ENCODE data around the gene EHD2.

Gene EHD2

GRCh38 chr19:47676811-47677210 is 36.4 kb upstream of the EHD2 start:
- no peaks in the 10 kb centered on the region for H3K9me3 ChIP-seq (replicated peaks; ENCODE audit: insufficient read depth, low read length)
- no peaks in the 10 kb centered on the region for H3K9me2 ChIP-seq (replicated peaks; ENCODE audit: insufficient read depth, low read length)
- H4K20me1 ChIP-seq (ENCODE audit: insufficient read depth, low read length), result no peaks in the 10 kb centered on the region
- no peak overlapping the region for H3K9ac ChIP-seq (ENCODE audit: low read length)
- H3K4me1 ChIP-seq (ENCODE audit: low read length), result no peaks in the 10 kb centered on the region
- no peak overlapping the region for H3K4me2 ChIP-seq (ENCODE audit: low read depth, low read length)
- no peaks in the 10 kb centered on the region for H3K79me2 ChIP-seq (ENCODE audit: low read length)
- H3K27me3 ChIP-seq (replicated peaks; ENCODE audit: insufficient read depth, low read length), result no peaks in the 10 kb centered on the region
- no peaks in the 10 kb centered on the region for H3F3A ChIP-seq (ENCODE audit: insufficient read depth, low read length)
- no peak overlapping the region for H2AFZ ChIP-seq (ENCODE audit: low read length)
- no peaks in the 10 kb centered on the region for H3K36me3 ChIP-seq (replicated peaks; ENCODE audit: insufficient read depth, low read length)
- no peak for DNase-seq
- TF ChIP-seq EZH2phosphoT487 (IDR thresholded peaks at IDR 0.05; ENCODE audit: low read length) (no peak), CTCF (IDR thresholded peaks at IDR 0.05; ENCODE audit: low read length) (no peak), EZH2 (optimal IDR thresholded peaks at IDR 0.05; ENCODE audit: low read depth, low read length) (no peak)
- H3K4me3 ChIP-seq (ENCODE audit: low read length), result no peak overlapping the region
- H3K27ac ChIP-seq (ENCODE audit: low read length), result no peak overlapping the region

GRCh38 chr19:47679251-47679900 is 33.8 kb upstream of the EHD2 start:
- DNase-seq, result no peak
- Histone ChIP-seq H3K4me3 (ENCODE audit: low read length) (no peak overlapping the region), H3K36me3 (replicated peaks; ENCODE audit: insufficient read depth, low read length) (no peaks in the 10 kb centered on the region), H3K9ac (ENCODE audit: low read length) (no peak overlapping the region), H3F3A (ENCODE audit: insufficient read depth, low read length) (no peaks in the 10 kb centered on the region), H3K79me2 (ENCODE audit: low read length) (no peaks in the 10 kb centered on the region), H4K20me1 (ENCODE audit: insufficient read depth, low read length) (no peaks in the 10 kb centered on the region), H3K27me3 (replicated peaks; ENCODE audit: insufficient read depth, low read length) (no peaks in the 10 kb centered on the region), H3K4me2 (ENCODE audit: low read depth, low read length) (no peak overlapping the region), H3K27ac (ENCODE audit: low read length) (no peak overlapping the region), H3K9me2 (replicated peaks; ENCODE audit: insufficient read depth, low read length) (no peaks in the 10 kb centered on the region), H3K9me3 (replicated peaks; ENCODE audit: insufficient read depth, low read length) (no peaks in the 10 kb centered on the region), H3K4me1 (ENCODE audit: low read length) (no peaks in the 10 kb centered on the region), H2AFZ (ENCODE audit: low read length) (no peak overlapping the region)
- TF ChIP-seq CTCF (IDR thresholded peaks at IDR 0.05; ENCODE audit: low read length) (no peak), EZH2 (optimal IDR thresholded peaks at IDR 0.05; ENCODE audit: low read depth, low read length) (no peak), EZH2phosphoT487 (IDR thresholded peaks at IDR 0.05; ENCODE audit: low read length) (no peak)

- no peaks in the 10 kb centered on the region for H3K9me2 ChIP-seq (replicated peaks; ENCODE audit: insufficient read depth, low read length)
- no peak overlapping the region for H3K4me3 ChIP-seq (ENCODE audit: low read length)
- H3K36me3 ChIP-seq (replicated peaks; ENCODE audit: insufficient read depth, low read length), result no peaks in the 10 kb centered on the region
- H3K4me2 ChIP-seq (ENCODE audit: low read depth, low read length), result no peak overlapping the region
- no peaks in the 10 kb centered on the region for H4K20me1 ChIP-seq (ENCODE audit: insufficient read depth, low read length)
- no peaks in the 10 kb centered on the region for H3K27me3 ChIP-seq (replicated peaks; ENCODE audit: insufficient read depth, low read length)
- H3K9ac ChIP-seq (ENCODE audit: low read length), result no peak overlapping the region
- no peak for DNase-seq
- no peaks in the 10 kb centered on the region for H3K4me1 ChIP-seq (ENCODE audit: low read length)
- no peak overlapping the region for H3K27ac ChIP-seq (ENCODE audit: low read length)
- no peaks in the 10 kb centered on the region for H3F3A ChIP-seq (ENCODE audit: insufficient read depth, low read length)
- TF ChIP-seq CTCF (IDR thresholded peaks at IDR 0.05; ENCODE audit: low read length), result no peak
- H3K79me2 ChIP-seq (ENCODE audit: low read length), result no peaks in the 10 kb centered on the region
- H2AFZ ChIP-seq (ENCODE audit: low read length), result no peak overlapping the region
- H3K9me3 ChIP-seq (replicated peaks; ENCODE audit: insufficient read depth, low read length), result no peaks in the 10 kb centered on the region
These were observed 33.0 kb upstream of the EHD2 start for GRCh38 chr19:47679922-47680857.

All from MM.1S (cell line).